Activated CD4-positive, alpha-beta memory T cell treated with anti-CD3 and anti-CD28 coated beads, Interleukin-2, amount 10 ng/mL, durations not matched to agents 7 days and 5 days (primary cell): ENCODE results near the gene WNT8B. TPM values are rescaled to one million over a fixed set of nuclear protein-coding genes. Genes with fewer than 3 reads are reported as not detected.

Experiments used
- CTCF ChIA-PET: fragments of 350-600 bp; sonication (Branson Sonifier 250); formaldehyde crosslinking; loops from one replicate; lab custom pipeline; 2021; ENCODE audit warnings: antibody characterized with exemption, inconsistent platforms; lab: Charles Lee
- POLR2A ChIA-PET: fragments of 350-600 bp; sonication (Branson Sonifier 250); formaldehyde crosslinking; loops from one replicate; lab custom pipeline; 2021; ENCODE audit warnings: antibody characterized with exemption; lab: Charles Lee
- DNase-seq: peaks from one replicate; pipeline ENCODE4 v3.0.0-alpha.2; 2020
- H3K27ac Mint-ChIP-seq: one replicate; pipeline ENCODE4 v1.8.0; 2021; ENCODE audit warnings: mild to moderate bottlenecking, mixed read lengths
- H3K27me3 Mint-ChIP-seq: one replicate; pipeline ENCODE4 v1.8.0; 2021; ENCODE audit warnings: mixed read lengths
- H3K36me3 Mint-ChIP-seq: one replicate; pipeline ENCODE4 v1.8.0; 2021; ENCODE audit warnings: low read depth, mixed read lengths
- H3K4me1 Mint-ChIP-seq: one replicate; pipeline ENCODE4 v1.8.0; 2021; ENCODE audit warnings: mixed read lengths
- H3K4me3 Mint-ChIP-seq: one replicate; pipeline ENCODE4 v1.8.0; 2021; ENCODE audit warnings: mild to moderate bottlenecking, mixed read lengths
- H3K9me3 Mint-ChIP-seq: one replicate; pipeline ENCODE4 v1.8.0; 2021; ENCODE audit warnings: mixed read lengths
- total RNA-seq, 2 experiments: library from RNA; stranded (reverse); gene quantifications; one replicate each; pipeline ENCODE4 v1.2.3, GENCODE V29; 2021

Gene WNT8B
- total RNA-seq, 2 experiments from 2014 or later: 0.23 TPM; not detected in 1

GRCh38 chr10:100485366-100485765 lies 22.6 kb downstream of the WNT8B start:
- H3K4me3 Mint-ChIP-seq: no peak overlapping the region
- no peaks in the 10 kb centered on the region for H3K9me3 Mint-ChIP-seq
- peaks cover 66% of the 10 kb centered on the region for H3K36me3 Mint-ChIP-seq
- no peak overlapping the region for H3K27ac Mint-ChIP-seq
- DNase-seq: no peak
- H3K4me1 Mint-ChIP-seq: peaks cover 22% of the 10 kb centered on the region
- POLR2A ChIA-PET: interaction anchor here (1.2 to 7.4 kb wide), 3 partner anchors 9 to 24 kb away, joined by 4 to 104 read pairs (median 94); no protein-coding TSS in a partner anchor
- CTCF ChIA-PET: interaction anchor here (9.0 kb wide), 1 partner anchor 33 kb away, joined by 117 read pairs; the partner anchor contains the start of gene SEC31B
- H3K27me3 Mint-ChIP-seq: peaks cover 4% of the 10 kb centered on the region

GRCh38 chr10:100485801-100486495 lies 23.1 kb downstream of the WNT8B start:
- H3K27ac Mint-ChIP-seq: no peak overlapping the region
- POLR2A ChIA-PET: interaction anchor here (1.2 to 7.4 kb wide), 3 partner anchors 10 to 23 kb away, joined by 4 to 104 read pairs (median 94); no protein-coding TSS in a partner anchor
- H3K4me3 Mint-ChIP-seq: no peak overlapping the region
- peaks cover 24% of the 10 kb centered on the region for H3K4me1 Mint-ChIP-seq
- DNase-seq: no peak
- peaks cover 72% of the 10 kb centered on the region for H3K36me3 Mint-ChIP-seq
- peaks cover 3% of the 10 kb centered on the region for H3K27me3 Mint-ChIP-seq
- CTCF ChIA-PET: interaction anchor here (9.0 kb wide), 1 partner anchor 32 kb away, joined by 117 read pairs; the partner anchor contains the start of gene SEC31B
- no peaks in the 10 kb centered on the region for H3K9me3 Mint-ChIP-seq

GRCh38 chr10:100487529-100487928 lies 24.7 kb downstream of the WNT8B start:
- Mint-ChIP-seq H3K36me3 (peaks cover 84% of the 10 kb centered on the region), H3K27ac (no peak overlapping the region), H3K27me3 (no peaks in the 10 kb centered on the region), H3K4me1 (peaks cover 18% of the 10 kb centered on the region), H3K4me3 (no peak overlapping the region), H3K9me3 (no peaks in the 10 kb centered on the region)
- POLR2A ChIA-PET: interaction anchor here (0.8 to 2.6 kb wide), 7 partner anchors 9 to 161 kb away, joined by 3 to 15 read pairs (median 5); partner anchors contain the start of gene HIF1AN
- CTCF ChIA-PET: interaction anchor here (0.9 to 9.0 kb wide), 3 partner anchors 10 to 31 kb away, joined by 3 to 117 read pairs (median 7); partner anchors contain the start of gene SEC31B
- DNase-seq: no peak

GRCh38 chr10:100489396-100489795 lies 26.6 kb downstream of the WNT8B start:
- ChIA-PET POLR2A (interaction anchor here (1.5 to 2.6 kb wide), 2 partner anchors 9 to 20 kb away, joined by 4 to 15 read pairs; no protein-coding TSS in a partner anchor), CTCF (interaction anchor here (0.9 to 1.3 kb wide), 2 partner anchors 17 to 29 kb away, joined by 3 read pairs; no protein-coding TSS in a partner anchor)
- DNase-seq: no peak
- Mint-ChIP-seq H3K27me3 (no peaks in the 10 kb centered on the region), H3K9me3 (no peaks in the 10 kb centered on the region), H3K36me3 (peaks cover 91% of the 10 kb centered on the region), H3K27ac (peak overlapping the region; percentile 53), H3K4me3 (no peak overlapping the region), H3K4me1 (peaks cover 14% of the 10 kb centered on the region)

- DNase-seq: no peak
- Mint-ChIP-seq H3K9me3 (no peaks in the 10 kb centered on the region), H3K27me3 (no peaks in the 10 kb centered on the region), H3K4me3 (no peak overlapping the region), H3K27ac (no peak overlapping the region), H3K36me3 (peaks cover 89% of the 10 kb centered on the region), H3K4me1 (peaks cover 14% of the 10 kb centered on the region)
- POLR2A ChIA-PET: interaction anchor here (1.3 to 10.6 kb wide), 3 partner anchors 8 to 20 kb away, joined by 3 to 94 read pairs (median 4); no protein-coding TSS in a partner anchor
- CTCF ChIA-PET: interaction anchor here (1.3 to 12.7 kb wide), 2 partner anchors 8 to 28 kb away, joined by 3 to 103 read pairs; no protein-coding TSS in a partner anchor
These were observed 27.7 kb downstream of the WNT8B start for GRCh38 chr10:100490531-100490930.

- H3K4me3 Mint-ChIP-seq: no peak overlapping the region
- peaks cover 51% of the 10 kb centered on the region for H3K4me1 Mint-ChIP-seq
- ChIA-PET CTCF (interaction anchor here (0.8 to 12.7 kb wide), 4 partner anchors 11 to 22 kb away, joined by 3 to 103 read pairs (median 12); no protein-coding TSS in a partner anchor), POLR2A (interaction anchor here (0.7 to 10.6 kb wide), 4 partner anchors 9 to 1321 kb away, joined by 3 to 96 read pairs (median 50); partner anchors contain the start of gene OGA)
- H3K36me3 Mint-ChIP-seq: peaks cover 89% of the 10 kb centered on the region
- peak overlapping the region; percentile 17 for H3K27ac Mint-ChIP-seq
- no peaks in the 10 kb centered on the region for H3K9me3 Mint-ChIP-seq
- H3K27me3 Mint-ChIP-seq: no peaks in the 10 kb centered on the region
- DNase-seq: no peak
These were observed 33.8 kb downstream of the WNT8B start for GRCh38 chr10:100496567-100496966.

GRCh38 chr10:100498059-100498458 lies 35.2 kb downstream of the WNT8B start:
- POLR2A ChIA-PET: interaction anchor here (1.0 to 10.6 kb wide), 4 partner anchors 8 to 21 kb away, joined by 3 to 96 read pairs (median 49); no protein-coding TSS in a partner anchor
- no peaks in the 10 kb centered on the region for H3K27me3 Mint-ChIP-seq
- CTCF ChIA-PET: interaction anchor here (0.8 to 12.7 kb wide), 3 partner anchors 11 to 20 kb away, joined by 3 to 103 read pairs (median 6); no protein-coding TSS in a partner anchor
- DNase-seq: no peak
- no peaks in the 10 kb centered on the region for H3K9me3 Mint-ChIP-seq
- H3K4me3 Mint-ChIP-seq: no peak overlapping the region
- H3K27ac Mint-ChIP-seq: peak overlapping the region; percentile 71
- H3K36me3 Mint-ChIP-seq: peaks cover 93% of the 10 kb centered on the region
- H3K4me1 Mint-ChIP-seq: peaks cover 64% of the 10 kb centered on the region

- Mint-ChIP-seq H3K36me3 (peaks cover 92% of the 10 kb centered on the region), H3K27ac (peak overlapping the region; percentile 41), H3K9me3 (no peaks in the 10 kb centered on the region), H3K27me3 (no peaks in the 10 kb centered on the region), H3K4me3 (no peak overlapping the region), H3K4me1 (peaks cover 83% of the 10 kb centered on the region)
- ChIA-PET POLR2A (interaction anchor here (1.3 to 9.6 kb wide), 2 partner anchors 9 kb away, joined by 3 to 96 read pairs; no protein-coding TSS in a partner anchor), CTCF (interaction anchor here (0.8 to 12.7 kb wide), 3 partner anchors 17 to 19 kb away, joined by 3 to 103 read pairs (median 3); no protein-coding TSS in a partner anchor)
- no peak for DNase-seq
These were observed 38.6 kb downstream of the WNT8B start for GRCh38 chr10:100501423-100501822.

- Mint-ChIP-seq H3K4me1 (peaks cover 85% of the 10 kb centered on the region), H3K36me3 (peaks cover 92% of the 10 kb centered on the region), H3K9me3 (no peaks in the 10 kb centered on the region), H3K4me3 (no peak overlapping the region), H3K27ac (peak overlapping the region; percentile 17), H3K27me3 (no peaks in the 10 kb centered on the region)
- ChIA-PET CTCF (interaction anchor here (1.2 to 12.7 kb wide), 2 partner anchors 15 to 20 kb away, joined by 3 to 103 read pairs; no protein-coding TSS in a partner anchor), POLR2A (interaction anchor here (0.6 to 1.7 kb wide), 3 partner anchors 20 to 48 kb away, joined by 3 to 4 read pairs (median 3); no protein-coding TSS in a partner anchor)
- DNase-seq: no peak
These were observed 40.2 kb downstream of the WNT8B start for GRCh38 chr10:100502926-100503494.

GRCh38 chr10:100504096-100504495 lies 41.3 kb downstream of the WNT8B start:
- Mint-ChIP-seq H3K4me1 (peaks cover 84% of the 10 kb centered on the region), H3K27me3 (no peaks in the 10 kb centered on the region), H3K27ac (no peak overlapping the region), H3K9me3 (no peaks in the 10 kb centered on the region), H3K4me3 (no peak overlapping the region), H3K36me3 (peaks cover 86% of the 10 kb centered on the region)
- CTCF ChIA-PET: interaction anchor here (0.7 to 7.5 kb wide), 3 partner anchors 14 to 22 kb away, joined by 3 to 112 read pairs (median 11); no protein-coding TSS in a partner anchor
- POLR2A ChIA-PET: interaction anchor here (1.0 to 1.4 kb wide), 2 partner anchors 10 to 70 kb away, joined by 3 to 4 read pairs; no protein-coding TSS in a partner anchor
- DNase-seq: no peak

- DNase-seq: no peak
- H3K27me3 Mint-ChIP-seq: no peaks in the 10 kb centered on the region
- POLR2A ChIA-PET: interaction anchor here (1.0 to 1.4 kb wide), 2 partner anchors 11 to 71 kb away, joined by 3 to 4 read pairs; no protein-coding TSS in a partner anchor
- peak overlapping the region; percentile 8 for H3K27ac Mint-ChIP-seq
- peaks cover 85% of the 10 kb centered on the region for H3K4me1 Mint-ChIP-seq
- no peaks in the 10 kb centered on the region for H3K9me3 Mint-ChIP-seq
- CTCF ChIA-PET: interaction anchor here (1.5 to 8.7 kb wide), 4 partner anchors 13 to 73 kb away, joined by 5 to 114 read pairs (median 62); no protein-coding TSS in a partner anchor
- peaks cover 76% of the 10 kb centered on the region for H3K36me3 Mint-ChIP-seq
- H3K4me3 Mint-ChIP-seq: peak overlapping the region; percentile 80
These were observed 42.4 kb downstream of the WNT8B start for GRCh38 chr10:100505164-100505563.
